ENCODE results near the gene SLC9A4.

Gene SLC9A4

GRCh38 chr2:102451968-102452367 is 21.1 kb upstream of the SLC9A4 start:
- DNase-seq (ENCODE audit: low read depth in 3 of 3) = no peak

GRCh38 chr2:102453501-102453900 is 19.5 kb upstream of the SLC9A4 start:
- DNase-seq (ENCODE audit: low read depth in 3 of 3) = no peak

- DNase-seq (ENCODE audit: low read depth in 3 of 3) = no peak
Observed at GRCh38 chr2:102455061-102455670, 17.9 kb upstream of the SLC9A4 start.

- no peak for DNase-seq (ENCODE audit: low read depth in 3 of 3)
Observed at GRCh38 chr2:102460467-102460866, 12.6 kb upstream of the SLC9A4 start.

GRCh38 chr2:102461188-102461587 is 11.8 kb upstream of the SLC9A4 start:
- no peak for DNase-seq (ENCODE audit: low read depth in 3 of 3)

- DNase-seq (ENCODE audit: low read depth in 3 of 3) = no peak
Observed at GRCh38 chr2:102463160-102463559, 9.9 kb upstream of the SLC9A4 start.

- no peak for DNase-seq (ENCODE audit: low read depth in 3 of 3)
Observed at GRCh38 chr2:102470168-102470567, 2.9 kb upstream of the SLC9A4 start.

- no peak for DNase-seq (ENCODE audit: low read depth in 3 of 3)
Observed at GRCh38 chr2:102473631-102474030, 605 bp downstream of the SLC9A4 start.

GRCh38 chr2:102474785-102475184 is 1.8 kb downstream of the SLC9A4 start:
- no peak for DNase-seq (ENCODE audit: low read depth in 3 of 3)

- no peak for DNase-seq (ENCODE audit: low read depth in 3 of 3)
Observed at GRCh38 chr2:102478686-102479470, 5.9 kb downstream of the SLC9A4 start.

GRCh38 chr2:102480285-102481195 is 7.5 kb downstream of the SLC9A4 start:
- DNase-seq (ENCODE audit: low read depth in 3 of 3) = no peak

GRCh38 chr2:102481931-102482330 is 8.9 kb downstream of the SLC9A4 start:
- no peak for DNase-seq (ENCODE audit: low read depth in 3 of 3)

GRCh38 chr2:102483086-102483485 is 10.1 kb downstream of the SLC9A4 start:
- no peak for DNase-seq (ENCODE audit: low read depth in 3 of 3)

GRCh38 chr2:102484310-102485061 is 11.5 kb downstream of the SLC9A4 start:
- DNase-seq (ENCODE audit: low read depth in 3 of 3) = no peak

GRCh38 chr2:102485147-102485785 is 12.2 kb downstream of the SLC9A4 start:
- no peak for DNase-seq (ENCODE audit: low read depth in 3 of 3)

- no peak for DNase-seq (ENCODE audit: low read depth in 3 of 3)
Observed at GRCh38 chr2:102486941-102487702, 14.1 kb downstream of the SLC9A4 start.

- no peak for DNase-seq (ENCODE audit: low read depth in 3 of 3)
Observed at GRCh38 chr2:102487761-102488462, 14.9 kb downstream of the SLC9A4 start.

- no peak for DNase-seq (ENCODE audit: low read depth in 3 of 3)
Observed at GRCh38 chr2:102489646-102490045, 16.6 kb downstream of the SLC9A4 start.

- DNase-seq (ENCODE audit: low read depth in 3 of 3) = no peak
Observed at GRCh38 chr2:102492006-102492405, 19.0 kb downstream of the SLC9A4 start.

- no peak for DNase-seq (ENCODE audit: low read depth in 3 of 3)
Observed at GRCh38 chr2:102494570-102494969, 21.5 kb downstream of the SLC9A4 start.
